ENCODE results near the gene APCDD1.

The APCDD1 gene

GRCh38 chr18:10412933-10413332, 41.5 kb upstream of the APCDD1 start:
- TF ChIP-seq CTCF (IDR thresholded peaks at IDR 0.05; ENCODE audit: low read depth, low read length) = no peak
- no peak overlapping the region for H3K4me3 ChIP-seq (ENCODE audit: low read depth, low read length)

- H3K4me3 ChIP-seq (ENCODE audit: low read depth, low read length) = no peak overlapping the region
- TF ChIP-seq CTCF (IDR thresholded peaks at IDR 0.05; ENCODE audit: low read depth, low read length) = no peak
Measured at GRCh38 chr18:10413722-10414121, 40.7 kb upstream of the APCDD1 start.

DNA sequence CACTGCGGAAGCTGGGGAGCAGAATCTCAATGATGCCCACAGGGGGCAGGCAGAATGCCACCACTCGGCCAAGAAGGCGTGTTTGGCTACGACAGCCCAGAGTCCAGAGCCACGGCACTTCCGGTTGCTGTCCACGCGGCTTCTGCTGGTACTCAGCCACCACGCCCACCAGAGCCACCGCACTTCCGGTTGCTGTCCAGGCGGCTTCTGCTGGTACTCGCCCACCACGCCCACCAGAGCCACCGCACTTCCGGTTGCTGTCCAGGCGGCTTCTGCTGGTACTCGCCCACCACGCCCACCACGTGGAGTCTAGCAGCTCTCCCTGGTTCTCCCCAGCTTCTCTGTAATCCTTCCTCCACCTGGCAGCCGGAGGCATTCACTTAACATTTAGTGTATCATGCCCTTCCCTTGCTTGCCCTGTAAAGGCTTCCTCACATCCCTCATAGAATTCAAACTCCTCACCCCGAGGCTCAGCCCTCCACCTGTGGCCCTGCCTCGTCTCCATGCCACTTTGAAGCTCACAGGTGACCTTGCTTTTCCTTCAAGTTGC, 40.1 kb upstream of the APCDD1 start:
- no peak overlapping the region for H3K4me3 ChIP-seq (ENCODE audit: low read depth, low read length)
- TF ChIP-seq CTCF (IDR thresholded peaks at IDR 0.05; ENCODE audit: low read depth, low read length) = no peak

GRCh38 chr18:10416065-10416464, 38.4 kb upstream of the APCDD1 start:
- TF ChIP-seq CTCF (IDR thresholded peaks at IDR 0.05; ENCODE audit: low read depth, low read length) = no peak
- H3K4me3 ChIP-seq (ENCODE audit: low read depth, low read length) = no peak overlapping the region

GRCh38 chr18:10417191-10417590, 37.2 kb upstream of the APCDD1 start:
- no peak overlapping the region for H3K4me3 ChIP-seq (ENCODE audit: low read depth, low read length)
- no peak for TF ChIP-seq CTCF (IDR thresholded peaks at IDR 0.05; ENCODE audit: low read depth, low read length)

DNA sequence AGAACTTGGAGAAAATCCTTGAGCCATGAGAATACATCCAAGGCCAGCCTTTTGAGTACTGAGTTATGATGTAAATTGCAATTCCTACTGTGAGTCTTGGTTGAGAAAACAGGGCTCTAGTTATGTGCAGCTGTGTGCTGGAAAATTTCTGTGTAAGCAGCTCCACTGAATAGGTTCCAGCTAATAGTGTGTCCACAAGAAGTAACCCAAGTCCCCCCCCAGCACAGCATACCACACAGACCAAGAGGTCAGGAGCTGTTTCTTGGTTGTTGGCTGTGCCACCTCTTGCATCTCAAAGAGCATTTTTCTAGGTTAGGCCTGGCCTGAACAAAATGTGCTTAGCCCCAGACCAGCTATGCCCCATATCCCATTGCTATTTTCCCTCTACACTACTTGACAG, 36.8 kb upstream of the APCDD1 start:
- TF ChIP-seq CTCF (IDR thresholded peaks at IDR 0.05; ENCODE audit: low read depth, low read length) = no peak
- H3K4me3 ChIP-seq (ENCODE audit: low read depth, low read length) = no peak overlapping the region

- TF ChIP-seq CTCF (IDR thresholded peaks at IDR 0.05; ENCODE audit: low read depth, low read length) = no peak
Measured at GRCh38 chr18:10418836-10419235, 35.6 kb upstream of the APCDD1 start.

More at GRCh38 chr18:10418836-10419235, 35.6 kb upstream of the APCDD1 start:
- H3K4me3 ChIP-seq (ENCODE audit: low read depth, low read length) = no peak overlapping the region
